Esophagus (tissue), 2 donors: ENCODE measurements around the gene ZBTB21. TPM values are rescaled to one million over a fixed set of nuclear protein-coding genes. Genes with fewer than 3 reads are reported as not detected.

Experiments used
- H3K27ac ChIP-seq, 2 donors: one replicate each; pipeline ENCODE4 v1.5.1; 2013; ENCODE audit warnings: low read depth in 2 of 2, mild to moderate bottlenecking in 2 of 2, inconsistent platforms in 1 of 2, low read length in 1 of 2, moderate library complexity in 1 of 2
- H3K27me3 ChIP-seq, 2 donors: one replicate each; pipeline ENCODE4 v1.6.1; 2013; ENCODE audit warnings: low read length in 2 of 2, control low read depth in 1 of 2, mild to moderate bottlenecking in 1 of 2; ENCODE audit not compliant: insufficient read depth in 2 of 2, control insufficient read depth in 1 of 2
- H3K36me3 ChIP-seq, 2 donors: one replicate each; pipeline ENCODE4 v1.6.1; 2013; ENCODE audit warnings: low read length in 1 of 2; ENCODE audit not compliant: control insufficient read depth in 2 of 2, insufficient read depth in 2 of 2
- H3K4me1 ChIP-seq, 2 donors: one replicate each; pipeline ENCODE4 v1.6.1; 2013; ENCODE audit warnings: low read length in 1 of 2; ENCODE audit not compliant: control insufficient read depth in 2 of 2, insufficient read depth in 2 of 2
- H3K4me3 ChIP-seq, 2 donors: one replicate each; pipeline ENCODE4 v1.5.1; 2013; ENCODE audit warnings: low read length in 2 of 2, mild to moderate bottlenecking in 2 of 2, low read depth in 1 of 2, moderate library complexity in 1 of 2
- H3K9me3 ChIP-seq, 2 donors: one replicate each; pipeline ENCODE4 v1.6.1; 2013; ENCODE audit warnings: mild to moderate bottlenecking in 2 of 2, low read depth in 1 of 2, low read length in 1 of 2, moderate library complexity in 1 of 2; ENCODE audit not compliant: control insufficient read depth in 2 of 2, insufficient read depth in 1 of 2
- WGBS, 2 donors: extraction: QIAGEN DNeasy Blood & Tissue Kit; methylation state at CpG; one replicate each; pipeline ENCODE4 v1.1.7; 2013; 5-methylcytosine and 5-hydroxymethylcytosine counted together
- polyA plus RNA-seq, 2 donors: library from polyadenylated mRNA; stranded (reverse); fragments of 200-250 nt; gene quantifications; one replicate each; pipeline ENCODE4 v1.2.3, GENCODE V29; 2013
- donor health status: healthy with polysubstance abuse.
- donor health status: Bipolar disorder and iron deficiency.

The ZBTB21 gene
- polyA plus RNA-seq, 2 donors = 1.6 to 2.7 TPM

DNA sequence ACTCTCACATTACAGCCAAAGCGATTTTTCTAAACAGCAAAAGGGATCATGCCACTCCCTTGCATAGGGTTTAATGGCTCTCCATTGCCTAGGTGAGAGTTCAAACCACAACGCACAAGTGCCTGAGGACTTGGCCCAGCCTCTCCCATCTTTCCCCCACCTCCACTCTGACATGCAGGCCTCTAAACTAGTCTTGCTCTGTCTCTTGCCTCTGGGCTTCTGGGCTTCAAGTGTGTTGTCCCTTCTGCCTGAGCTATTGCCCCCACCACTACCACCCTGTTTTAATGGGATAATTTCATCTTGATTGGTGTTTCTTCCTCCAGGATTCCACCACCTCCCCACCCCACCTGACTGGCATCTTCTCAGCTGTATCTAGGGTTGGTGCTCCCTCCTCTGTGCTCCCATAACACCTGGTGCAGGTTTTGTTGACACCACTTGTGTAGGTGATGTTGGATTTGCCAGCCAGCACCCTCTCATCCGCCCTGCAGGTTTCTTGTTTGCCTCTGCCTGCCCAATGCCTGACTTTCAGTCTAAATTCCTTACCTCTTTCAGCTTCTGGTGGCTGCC lies 2.7 kb upstream of the ZBTB21 start:
- WGBS, 2 donors = 54 to 73% methylated on average over 3 of the region's 3 CpGs
- H3K36me3 ChIP-seq = no peaks in the 10 kb centered on the region
- peaks cover 0 to 4% of the 10 kb centered on the region in 2 donors for H3K4me1 ChIP-seq
- H3K4me3 ChIP-seq = no peak overlapping the region
- H3K27me3 ChIP-seq = no peaks in the 10 kb centered on the region
- H3K9me3 ChIP-seq = peaks cover 0 to 2% of the 10 kb centered on the region in 2 donors
- peak overlapping the region; percentile 29 to 72 for H3K27ac ChIP-seq

DNA sequence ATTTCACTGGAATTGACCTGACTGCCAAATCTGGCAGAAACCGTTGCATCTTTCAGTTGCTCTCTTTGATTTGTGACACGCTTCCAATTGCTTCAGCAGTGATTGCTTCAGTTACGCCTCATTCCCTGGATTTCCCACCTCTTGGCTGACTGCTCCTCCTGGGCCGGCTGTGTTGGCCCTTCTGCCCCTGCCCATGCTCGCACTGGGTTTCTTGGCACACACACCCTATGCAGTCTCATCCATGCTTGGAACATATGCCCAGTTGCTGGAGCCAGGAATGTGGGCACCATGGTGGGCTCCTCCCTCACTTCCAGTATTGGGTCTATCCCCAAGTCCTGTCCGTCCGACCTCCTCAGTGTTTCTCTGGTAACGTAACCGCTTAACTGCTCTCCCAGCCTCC lies 2.2 kb upstream of the ZBTB21 start:
- H3K9me3 ChIP-seq = peaks cover 0 to 2% of the 10 kb centered on the region in 2 donors
- peaks cover 0 to 4% of the 10 kb centered on the region in 2 donors for H3K4me1 ChIP-seq
- no peaks in the 10 kb centered on the region for H3K27me3 ChIP-seq
- H3K4me3 ChIP-seq = no peak overlapping the region
- H3K36me3 ChIP-seq = no peaks in the 10 kb centered on the region
- WGBS, 2 donors = 57 to 70% methylated on average over 9 of the region's 9 CpGs
- peak overlapping the region; percentile 29 to 72 for H3K27ac ChIP-seq

DNA sequence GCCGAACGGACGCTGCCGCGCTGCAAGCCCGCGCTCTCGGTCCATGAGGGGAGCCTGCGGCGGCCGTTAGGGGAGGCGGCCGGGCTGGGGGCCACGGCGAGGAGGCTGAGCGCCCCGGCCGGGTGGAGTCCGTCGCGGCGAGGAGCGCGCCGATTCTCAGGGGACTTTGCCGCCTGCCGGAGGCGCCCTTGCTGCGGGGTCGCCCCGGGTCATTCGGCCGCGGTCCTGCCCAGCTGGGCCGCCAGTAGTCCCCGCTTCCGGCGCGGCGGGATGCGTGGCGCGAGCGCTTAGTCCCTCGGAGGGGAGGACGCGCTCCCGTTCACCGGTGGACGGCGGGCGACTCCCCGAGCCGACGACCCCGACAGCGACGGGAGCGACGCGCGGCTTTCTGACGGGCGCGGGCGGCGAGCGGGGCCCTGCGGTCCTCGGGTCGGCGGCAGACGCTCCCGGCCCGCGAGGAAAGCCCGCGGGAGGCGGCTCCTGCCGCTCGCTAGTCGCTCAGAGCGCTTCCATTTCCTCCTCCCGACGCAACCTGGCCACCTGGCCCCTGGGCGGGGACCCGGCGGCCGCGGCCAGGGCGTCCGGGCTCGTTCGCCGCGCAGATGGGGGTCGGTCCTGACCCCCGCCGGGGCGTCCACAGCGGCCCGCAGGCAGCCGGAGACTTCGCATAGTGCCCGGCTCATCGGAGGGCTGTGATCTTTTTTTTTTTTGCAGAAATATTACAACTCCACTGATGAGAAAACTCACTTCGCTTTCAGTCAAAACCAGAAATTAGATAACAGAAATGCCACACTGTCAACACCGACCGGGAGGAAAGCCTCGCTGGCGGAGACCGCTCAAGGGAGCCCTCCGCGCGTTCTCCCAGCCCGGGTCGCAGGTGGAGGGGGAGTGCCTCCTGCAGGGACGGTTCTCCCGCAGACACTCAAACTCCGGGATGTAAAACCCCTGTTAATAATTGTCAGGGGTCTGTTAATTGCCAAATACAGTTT lies 641 bp upstream of the ZBTB21 start:
- Histone ChIP-seq H3K27me3 (no peaks in the 10 kb centered on the region), H3K36me3 (no peaks in the 10 kb centered on the region), H3K4me1 (peaks cover 0 to 4% of the 10 kb centered on the region in 2 donors), H3K9me3 (peaks cover 0 to 2% of the 10 kb centered on the region in 2 donors), H3K4me3 (peak overlapping the region; percentile 73 to 78), H3K27ac (peak overlapping the region; percentile 91 to 99)
- WGBS, 2 donors = 1% methylated on average over 117 to 120 of the region's 120 CpGs

DNA sequence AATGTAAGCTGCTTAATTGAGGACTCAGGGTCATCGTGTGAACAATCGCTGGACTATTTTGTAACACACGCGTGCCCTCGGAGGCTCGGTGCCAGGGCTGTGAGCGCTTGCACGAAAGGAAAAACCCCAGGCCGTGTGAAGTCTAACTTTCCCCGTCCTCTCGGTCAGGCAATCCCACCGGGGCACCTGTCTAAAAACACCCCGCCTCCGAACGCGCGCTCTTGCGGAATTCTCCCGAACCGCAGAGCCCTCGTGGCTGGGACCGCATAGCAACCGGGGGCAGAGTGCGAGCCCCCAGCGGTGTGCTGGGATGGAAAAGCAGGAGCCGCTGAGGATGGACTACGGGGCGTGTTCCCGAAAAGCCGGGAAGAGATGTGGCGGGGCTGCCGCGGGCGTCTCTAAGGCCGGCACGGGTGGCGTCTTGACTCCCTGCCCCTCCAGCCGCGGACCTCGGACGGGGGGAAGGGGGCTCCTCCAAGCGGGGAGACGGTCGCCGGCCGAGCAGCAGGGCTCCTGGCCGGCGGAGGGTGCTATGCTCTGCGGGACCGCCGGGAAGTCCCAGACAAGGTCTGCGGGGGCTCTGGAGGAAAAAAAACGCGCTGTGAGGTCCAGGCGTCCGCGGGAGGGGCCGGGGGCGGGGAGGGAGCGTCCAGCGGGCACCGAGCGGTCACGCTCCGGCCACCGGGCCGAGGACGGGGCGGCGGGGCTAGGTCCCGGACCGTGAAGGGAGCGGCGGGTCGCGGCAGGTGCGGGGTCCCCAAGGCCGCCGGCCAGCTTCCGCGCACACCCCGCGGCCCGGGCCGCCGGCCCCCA lies 936 bp downstream of the ZBTB21 start:
- Histone ChIP-seq H3K27ac (peak overlapping the region; percentile 99), H3K4me3 (peak overlapping the region; percentile 73 to 90), H3K36me3 (no peaks in the 10 kb centered on the region), H3K9me3 (no peaks in the 10 kb centered on the region), H3K4me1 (peaks cover 0 to 4% of the 10 kb centered on the region in 2 donors), H3K27me3 (no peaks in the 10 kb centered on the region)
- 0% methylated on average over 78 to 86 of the region's 86 CpGs for WGBS, 2 donors

DNA sequence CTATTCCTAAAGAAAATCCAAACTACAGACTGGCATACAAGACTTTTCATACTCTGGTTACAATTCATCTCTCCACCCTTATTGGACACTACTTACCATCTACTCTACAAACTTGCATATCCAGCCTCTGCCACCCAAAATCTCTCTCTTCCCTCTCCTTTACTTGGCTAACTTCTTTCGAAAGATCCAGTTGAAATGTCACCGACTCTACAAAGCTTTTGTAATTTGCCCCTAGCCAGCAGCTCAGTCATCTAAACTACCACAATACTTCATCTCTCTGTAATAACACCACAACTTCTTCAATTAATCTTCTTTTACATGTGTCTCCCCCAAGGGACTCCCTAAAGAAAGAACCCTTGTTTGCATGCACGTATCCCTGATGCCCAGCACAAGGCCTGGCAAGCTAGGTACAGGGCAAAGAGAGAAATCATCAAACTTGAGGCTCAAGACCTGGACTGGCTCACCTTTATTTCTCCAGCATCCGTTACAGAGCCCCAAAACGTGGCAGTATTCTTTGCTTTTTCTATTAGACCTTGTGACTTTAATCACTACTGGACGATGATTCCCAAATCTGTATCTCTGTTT lies 2.7 kb downstream of the ZBTB21 start:
- Histone ChIP-seq H3K36me3 (no peaks in the 10 kb centered on the region), H3K9me3 (no peaks in the 10 kb centered on the region), H3K4me1 (peaks cover 0 to 2% of the 10 kb centered on the region in 2 donors), H3K27me3 (no peaks in the 10 kb centered on the region), H3K27ac (no peak overlapping the region), H3K4me3 (no peak overlapping the region)
- 95% methylated on average over 6 of the region's 6 CpGs for WGBS, 2 donors

DNA sequence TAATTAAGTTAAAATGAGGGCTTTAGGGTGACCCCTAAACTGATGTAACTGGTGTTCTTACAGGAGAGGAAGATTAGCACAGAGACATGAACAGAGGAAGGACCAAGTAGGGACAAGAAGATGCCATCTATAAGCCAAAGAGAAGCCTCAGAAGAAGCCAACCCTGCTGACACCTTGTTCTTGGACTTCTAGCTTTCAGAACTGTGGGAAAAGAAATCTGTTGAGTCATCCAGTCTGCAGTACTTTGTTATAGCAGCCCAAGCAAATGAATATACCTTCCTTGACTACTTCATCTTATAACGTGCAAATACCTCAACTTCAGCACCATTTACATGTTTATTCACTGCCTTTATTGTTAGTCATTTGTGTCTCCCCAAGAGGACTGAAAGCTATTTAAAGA lies 3.4 kb downstream of the ZBTB21 start:
- WGBS, 2 donors = 88 to 91% methylated on average over 1 of the region's 1 CpG
- H3K4me3 ChIP-seq = no peak overlapping the region
- no peaks in the 10 kb centered on the region for H3K9me3 ChIP-seq
- no peaks in the 10 kb centered on the region for H3K36me3 ChIP-seq
- no peak overlapping the region for H3K27ac ChIP-seq
- no peaks in the 10 kb centered on the region for H3K27me3 ChIP-seq
- no peaks in the 10 kb centered on the region for H3K4me1 ChIP-seq

DNA sequence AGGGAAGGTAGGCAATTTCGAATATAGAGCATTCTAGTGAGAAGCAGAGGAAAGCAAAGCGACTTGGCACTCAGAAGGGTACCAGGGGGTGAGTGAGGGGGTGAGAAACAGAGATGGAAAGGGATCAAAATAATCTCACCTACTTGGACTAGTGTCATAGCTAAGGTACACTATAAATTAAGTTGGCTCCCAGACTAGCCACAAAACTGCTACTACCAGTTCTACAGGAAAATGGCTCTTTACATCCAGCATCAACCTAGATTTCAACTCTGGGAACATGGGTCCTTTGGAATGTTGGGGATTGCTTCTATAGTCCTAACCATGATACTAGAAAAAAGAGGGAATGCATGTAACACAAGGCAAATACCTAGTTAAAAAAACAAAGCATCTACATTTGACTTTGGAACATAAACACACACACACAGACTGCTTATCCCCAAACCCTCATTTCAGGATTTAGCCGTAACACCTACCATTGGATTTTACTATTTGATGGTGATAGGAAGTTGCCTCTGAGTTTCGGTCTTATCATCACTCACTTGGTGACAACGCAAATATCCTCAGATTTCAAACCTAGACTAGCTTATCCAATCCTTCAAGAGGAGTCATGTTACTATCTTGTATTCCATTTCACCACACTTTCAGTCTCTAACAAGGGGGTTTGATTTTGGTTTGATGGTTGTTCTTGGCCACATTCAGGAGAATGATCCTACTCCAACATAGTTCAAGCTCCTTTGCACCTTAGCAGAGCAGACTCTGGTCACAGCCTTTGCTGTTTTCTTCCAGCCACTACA lies 5.6 kb downstream of the ZBTB21 start:
- H3K27ac ChIP-seq = no peak overlapping the region
- no peaks in the 10 kb centered on the region for H3K9me3 ChIP-seq
- H3K4me1 ChIP-seq = no peaks in the 10 kb centered on the region
- no peaks in the 10 kb centered on the region for H3K27me3 ChIP-seq
- no peak overlapping the region for H3K4me3 ChIP-seq
- no peaks in the 10 kb centered on the region for H3K36me3 ChIP-seq
- WGBS, 2 donors = 93 to 95% methylated on average over 5 of the region's 5 CpGs

DNA sequence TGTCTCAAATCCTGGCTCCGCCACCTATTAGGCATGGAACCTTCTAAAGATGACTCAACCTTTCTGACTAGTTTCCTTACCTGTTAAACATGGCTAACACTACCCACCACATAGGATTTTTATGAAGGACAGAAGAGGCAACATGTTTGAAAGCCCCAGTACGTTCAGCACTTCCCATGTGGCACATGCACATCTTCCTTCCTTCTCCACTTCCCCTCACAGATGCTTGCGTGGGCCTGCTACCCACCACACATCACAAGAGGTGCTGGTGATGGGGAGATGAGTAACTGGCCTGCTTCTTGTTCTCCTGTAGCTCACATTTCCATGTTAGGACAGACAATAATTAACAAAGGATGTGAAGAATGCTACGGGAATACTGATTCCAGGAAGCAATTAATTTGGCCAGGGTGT lies 7.1 kb downstream of the ZBTB21 start:
- Histone ChIP-seq H3K36me3 (no peaks in the 10 kb centered on the region), H3K27me3 (no peaks in the 10 kb centered on the region), H3K4me1 (no peaks in the 10 kb centered on the region), H3K27ac (no peak overlapping the region), H3K4me3 (no peak overlapping the region), H3K9me3 (no peaks in the 10 kb centered on the region)
- WGBS, 2 donors = 73 to 75% methylated on average over 4 of the region's 4 CpGs
